GM12878 (cell line): ENCODE measurements around the gene SMARCD1. TPM values are rescaled to one million over a fixed set of nuclear protein-coding genes. Genes with fewer than 3 reads are reported as not detected.

ENCODE experiments used
- ASH2L ChIP-seq: fragments of 300-600, 200-600 bp; sonication (generic); IDR thresholded peaks from 2 replicates; pipeline ENCODE4 v1.6.1; 2017; ENCODE audit warnings: low read depth, mild to moderate bottlenecking, borderline replicate concordance
- CBX5 ChIP-seq: sonication (generic); IDR thresholded peaks from 2 replicates; pipeline ENCODE4 v1.6.1; 2016; ENCODE audit warnings: low read depth, moderate library complexity, mild to moderate bottlenecking, inconsistent platforms
- FOS ChIP-seq: IDR thresholded peaks from 3 replicates; pipeline ENCODE4 v1.6.1; 2011; ENCODE audit warnings: borderline replicate concordance; ENCODE audit not compliant: insufficient read length; ENCODE audit errors: extremely low read depth
- GATAD2B ChIP-seq: fragments of 450-650 bp; conservative IDR thresholded peaks from 2 replicates; pipeline ENCODE4 v1.6.1; 2017; ENCODE audit warnings: low read depth, mild to moderate bottlenecking, moderate library complexity
- HDGF ChIP-seq: fragments of 450-650 bp; IDR thresholded peaks from 2 replicates; pipeline ENCODE4 v1.6.1; 2016; ENCODE audit warnings: antibody characterized with exemption
- IKZF2 ChIP-seq, 2 experiments: fragments of 450-650 bp; IDR thresholded peaks; 2 replicates each; pipeline ENCODE4 v1.6.1; 2017; ENCODE audit warnings: mild to moderate bottlenecking in 2 of 2, moderate library complexity in 2 of 2
- JUND ChIP-seq: IDR thresholded peaks from 2 replicates; pipeline ENCODE4 v1.6.1; 2012; ENCODE audit warnings: low read depth, mild to moderate bottlenecking, low read length, improper control_type of control experiment, moderate library complexity
- LARP7 ChIP-seq: fragments of 450-650 bp; IDR thresholded peaks from 2 replicates; pipeline ENCODE4 v1.6.1; 2017; ENCODE audit warnings: mild to moderate bottlenecking
- MEF2B ChIP-seq: fragments of 450-650 bp; IDR thresholded peaks from 2 replicates; pipeline ENCODE4 v1.6.1; 2018; ENCODE audit warnings: mild to moderate bottlenecking, moderate library complexity; ENCODE audit not compliant: partially characterized antibody, poor library complexity, severe bottlenecking
- NR2F1 ChIP-seq: fragments of 450-650 bp; conservative IDR thresholded peaks from 2 replicates; pipeline ENCODE4 v1.6.1; 2017; ENCODE audit warnings: mild to moderate bottlenecking
- PKNOX1 ChIP-seq: fragments of 450-650 bp; IDR thresholded peaks from 2 replicates; pipeline ENCODE4 v1.6.1; 2016; ENCODE audit warnings: mild to moderate bottlenecking
- RAD21 ChIP-seq: IDR thresholded peaks from 2 replicates; pipeline ENCODE4 v1.6.1; 2011; ENCODE audit warnings: mild to moderate bottlenecking, low read depth, low read length, moderate library complexity; ENCODE audit not compliant: insufficient read depth
- RB1 ChIP-seq: fragments of 450-650 bp; formaldehyde crosslinking; IDR thresholded peaks from 2 replicates; pipeline ENCODE4 v1.6.1; 2017; ENCODE audit warnings: mild to moderate bottlenecking, borderline replicate concordance
- SMAD5 ChIP-seq: IDR thresholded peaks from 2 replicates; pipeline ENCODE4 v1.6.1; 2016; ENCODE audit warnings: antibody characterized with exemption, low read depth
- SRF ChIP-seq, 2 experiments: IDR thresholded peaks; 2 replicates each; pipeline ENCODE4 v1.6.1; 2011; ENCODE audit warnings: low read depth in 2 of 2, low read length in 2 of 2, mild to moderate bottlenecking in 1 of 2, moderate library complexity in 1 of 2
- ZZZ3 ChIP-seq: IDR thresholded peaks from 2 replicates; pipeline ENCODE4 v1.6.1; 2011; ENCODE audit warnings: low read depth; ENCODE audit not compliant: control insufficient read depth, insufficient read length
- polyA plus RNA-seq, 11 experiments: library from polyadenylated mRNA; depleted of rRNA in 4 of 11; unstranded in 6 of 11; stranded (reverse) in 5 of 11; fragments of >200 nt; fragmentation: Nextera tagmentation in 4 of 11; fragmentation: Illumina TruSeq in 1 of 11; extraction: Ambion mirVana in 4 of 11; extraction: Trizol in 1 of 11; gene quantifications; 1 replicate in 1 of 11; 2 replicates in 10 of 11; pipeline versions ENCODE4 v1.2.1 to v1.2.3, GENCODE V29; 2011 to 2016; ENCODE audit warnings: inconsistent platforms in 2 of 11, missing spikeins in 2 of 11, low read depth in 1 of 11
- total RNA-seq, 4 experiments: library from RNA; depleted of rRNA in 3 of 4; stranded (reverse); fragments of >200 nt in 3 of 4; fragmentation: Illumina TruSeq in 1 of 4; extraction: Trizol in 1 of 4; gene quantifications; 2 replicates each; pipeline versions ENCODE4 v1.2.1 to v1.2.3, GENCODE V29; 2013 to 2021
- TF ChIP-seq, protein P1 (sequence below): fragments of 450-650 bp; IDR thresholded peaks from 2 replicates; pipeline ENCODE4 v1.6.1; 2017; ENCODE audit warnings: mild to moderate bottlenecking, moderate library complexity
- TF ChIP-seq, protein P2 (sequence below): IDR thresholded peaks from 2 replicates; pipeline ENCODE4 v1.6.1; 2011; ENCODE audit warnings: low read depth, mild to moderate bottlenecking, low read length, moderate library complexity, borderline replicate concordance; ENCODE audit errors: extremely low read depth
- TF ChIP-seq, protein P3 (sequence below): fragments of 450-650 bp; IDR thresholded peaks from 2 replicates; pipeline ENCODE4 v1.6.1; 2018; ENCODE audit warnings: borderline replicate concordance, mild to moderate bottlenecking; ENCODE audit not compliant: partially characterized antibody
- TF ChIP-seq, protein P4 (sequence below): fragments of 450-650 bp; IDR thresholded peaks from 2 replicates; pipeline ENCODE4 v1.6.1; 2017; ENCODE audit warnings: low read depth, mild to moderate bottlenecking, moderate library complexity

Gene SMARCD1
- total and polyA plus RNA-seq, 10 of the 15 experiments (the other 5 are each of a cell fraction or from before 2014, with no cell fraction given) = 1.4 to 92.4 (median 58.9) TPM

DNA sequence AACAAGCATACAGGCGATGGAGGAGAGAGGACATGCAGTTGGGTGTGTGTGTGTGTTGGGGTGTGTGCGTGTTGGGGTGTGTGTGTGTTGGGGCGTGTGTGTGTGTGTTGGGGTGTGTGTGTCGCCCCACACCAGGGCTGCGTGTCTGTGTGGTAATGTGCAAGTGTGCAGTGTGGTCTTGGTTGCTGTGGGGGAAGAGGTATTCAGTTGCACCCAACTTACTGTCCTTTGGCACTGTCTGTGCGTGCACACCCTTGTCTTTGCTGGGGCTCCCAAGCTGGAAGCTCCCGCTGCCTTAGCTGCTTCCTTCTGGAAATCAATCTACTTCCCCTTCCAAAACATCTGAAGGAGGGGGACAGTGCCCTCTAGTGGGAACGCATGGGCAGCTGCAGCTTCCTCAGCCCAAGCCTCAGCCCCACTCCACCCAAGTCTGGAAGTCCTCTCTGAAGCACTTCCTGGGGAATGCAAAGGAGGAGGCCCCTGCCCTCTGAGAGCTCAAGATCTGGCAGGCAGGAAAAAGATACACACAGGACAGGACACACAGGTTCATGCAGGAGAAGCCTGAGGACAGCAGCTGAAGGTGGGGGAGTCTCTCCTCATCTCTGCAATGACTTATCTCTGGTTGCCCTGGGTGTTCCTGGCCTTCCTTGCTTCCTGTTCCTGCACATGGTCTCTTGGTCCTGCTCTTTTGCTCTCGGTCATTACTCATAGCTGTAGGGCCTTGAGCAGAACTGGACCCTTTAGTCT lies 14.7 kb upstream of the SMARCD1 start (continued):
- TF ChIP-seq PKNOX1 (no peak), FOS (no peak), SMAD5 (no peak), MEF2B (no peak), JUND (no peak), CBX5 (no peak), RB1 (no peak), GATAD2B (0 out of 2 replicates have a peak, but pooled peaks have one; percentile 26), HDGF (no peak; the same call in 1 of the 2 replicates), LARP7 (0 out of 2 replicates have a peak, but pooled peaks have one; percentile 53), RAD21 (peak; percentile 77), ZZZ3 (no peak), SRF (IDR thresholded peaks at IDR 0.05; ENCODE audit: low read depth in 2 of 2, low read length in 2 of 2) (no peak), ASH2L (no peak), IKZF2 (IDR thresholded peaks at IDR 0.05) (peak; percentile 49 to 64; a peak in 3 of 4 replicates), NR2F1 (no peak)
- TF ChIP-seq, protein P1, sequence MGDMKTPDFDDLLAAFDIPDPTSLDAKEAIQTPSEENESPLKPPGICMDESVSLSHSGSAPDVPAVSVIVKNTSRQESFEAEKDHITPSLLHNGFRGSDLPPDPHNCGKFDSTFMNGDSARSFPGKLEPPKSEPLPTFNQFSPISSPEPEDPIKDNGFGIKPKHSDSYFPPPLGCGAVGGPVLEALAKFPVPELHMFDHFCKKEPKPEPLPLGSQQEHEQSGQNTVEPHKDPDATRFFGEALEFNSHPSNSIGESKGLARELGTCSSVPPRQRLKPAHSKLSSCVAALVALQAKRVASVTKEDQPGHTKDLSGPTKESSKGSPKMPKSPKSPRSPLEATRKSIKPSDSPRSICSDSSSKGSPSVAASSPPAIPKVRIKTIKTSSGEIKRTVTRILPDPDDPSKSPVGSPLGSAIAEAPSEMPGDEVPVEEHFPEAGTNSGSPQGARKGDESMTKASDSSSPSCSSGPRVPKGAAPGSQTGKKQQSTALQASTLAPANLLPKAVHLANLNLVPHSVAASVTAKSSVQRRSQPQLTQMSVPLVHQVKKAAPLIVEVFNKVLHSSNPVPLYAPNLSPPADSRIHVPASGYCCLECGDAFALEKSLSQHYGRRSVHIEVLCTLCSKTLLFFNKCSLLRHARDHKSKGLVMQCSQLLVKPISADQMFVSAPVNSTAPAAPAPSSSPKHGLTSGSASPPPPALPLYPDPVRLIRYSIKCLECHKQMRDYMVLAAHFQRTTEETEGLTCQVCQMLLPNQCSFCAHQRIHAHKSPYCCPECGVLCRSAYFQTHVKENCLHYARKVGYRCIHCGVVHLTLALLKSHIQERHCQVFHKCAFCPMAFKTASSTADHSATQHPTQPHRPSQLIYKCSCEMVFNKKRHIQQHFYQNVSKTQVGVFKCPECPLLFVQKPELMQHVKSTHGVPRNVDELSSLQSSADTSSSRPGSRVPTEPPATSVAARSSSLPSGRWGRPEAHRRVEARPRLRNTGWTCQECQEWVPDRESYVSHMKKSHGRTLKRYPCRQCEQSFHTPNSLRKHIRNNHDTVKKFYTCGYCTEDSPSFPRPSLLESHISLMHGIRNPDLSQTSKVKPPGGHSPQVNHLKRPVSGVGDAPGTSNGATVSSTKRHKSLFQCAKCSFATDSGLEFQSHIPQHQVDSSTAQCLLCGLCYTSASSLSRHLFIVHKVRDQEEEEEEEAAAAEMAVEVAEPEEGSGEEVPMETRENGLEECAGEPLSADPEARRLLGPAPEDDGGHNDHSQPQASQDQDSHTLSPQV = no peak
- TF ChIP-seq, protein P2, sequence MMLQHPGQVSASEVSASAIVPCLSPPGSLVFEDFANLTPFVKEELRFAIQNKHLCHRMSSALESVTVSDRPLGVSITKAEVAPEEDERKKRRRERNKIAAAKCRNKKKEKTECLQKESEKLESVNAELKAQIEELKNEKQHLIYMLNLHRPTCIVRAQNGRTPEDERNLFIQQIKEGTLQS = no peak
- TF ChIP-seq, protein P3, sequence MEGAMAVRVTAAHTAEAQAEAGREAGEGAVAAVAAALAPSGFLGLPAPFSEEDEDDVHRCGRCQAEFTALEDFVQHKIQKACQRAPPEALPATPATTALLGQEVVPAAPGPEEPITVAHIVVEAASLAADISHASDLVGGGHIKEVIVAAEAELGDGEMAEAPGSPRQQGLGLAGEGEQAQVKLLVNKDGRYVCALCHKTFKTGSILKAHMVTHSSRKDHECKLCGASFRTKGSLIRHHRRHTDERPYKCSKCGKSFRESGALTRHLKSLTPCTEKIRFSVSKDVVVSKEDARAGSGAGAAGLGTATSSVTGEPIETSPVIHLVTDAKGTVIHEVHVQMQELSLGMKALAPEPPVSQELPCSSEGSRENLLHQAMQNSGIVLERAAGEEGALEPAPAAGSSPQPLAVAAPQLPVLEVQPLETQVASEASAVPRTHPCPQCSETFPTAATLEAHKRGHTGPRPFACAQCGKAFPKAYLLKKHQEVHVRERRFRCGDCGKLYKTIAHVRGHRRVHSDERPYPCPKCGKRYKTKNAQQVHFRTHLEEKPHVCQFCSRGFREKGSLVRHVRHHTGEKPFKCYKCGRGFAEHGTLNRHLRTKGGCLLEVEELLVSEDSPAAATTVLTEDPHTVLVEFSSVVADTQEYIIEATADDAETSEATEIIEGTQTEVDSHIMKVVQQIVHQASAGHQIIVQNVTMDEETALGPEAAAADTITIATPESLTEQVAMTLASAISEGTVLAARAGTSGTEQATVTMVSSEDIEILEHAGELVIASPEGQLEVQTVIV = no peak
- TF ChIP-seq, protein P4, sequence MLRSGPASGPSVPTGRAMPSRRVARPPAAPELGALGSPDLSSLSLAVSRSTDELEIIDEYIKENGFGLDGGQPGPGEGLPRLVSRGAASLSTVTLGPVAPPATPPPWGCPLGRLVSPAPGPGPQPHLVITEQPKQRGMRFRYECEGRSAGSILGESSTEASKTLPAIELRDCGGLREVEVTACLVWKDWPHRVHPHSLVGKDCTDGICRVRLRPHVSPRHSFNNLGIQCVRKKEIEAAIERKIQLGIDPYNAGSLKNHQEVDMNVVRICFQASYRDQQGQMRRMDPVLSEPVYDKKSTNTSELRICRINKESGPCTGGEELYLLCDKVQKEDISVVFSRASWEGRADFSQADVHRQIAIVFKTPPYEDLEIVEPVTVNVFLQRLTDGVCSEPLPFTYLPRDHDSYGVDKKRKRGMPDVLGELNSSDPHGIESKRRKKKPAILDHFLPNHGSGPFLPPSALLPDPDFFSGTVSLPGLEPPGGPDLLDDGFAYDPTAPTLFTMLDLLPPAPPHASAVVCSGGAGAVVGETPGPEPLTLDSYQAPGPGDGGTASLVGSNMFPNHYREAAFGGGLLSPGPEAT = peak; percentile 26; the same call in 1 of the 2 replicates
